Inferior parietal cortex (tissue), 1 donor: ENCODE results near the gene CDC27.
"Not testable (repeated sequence)": the region's sequence is repeated elsewhere in the genome, so short reads cannot be mapped to it uniquely, and the experiment has no call there.

Experiments used
- DNase-seq: peaks from one replicate; pipeline ENCODE4 v3.0.0-alpha.2; 2016; ENCODE audit errors: extremely low spot score

Gene CDC27

DNA sequence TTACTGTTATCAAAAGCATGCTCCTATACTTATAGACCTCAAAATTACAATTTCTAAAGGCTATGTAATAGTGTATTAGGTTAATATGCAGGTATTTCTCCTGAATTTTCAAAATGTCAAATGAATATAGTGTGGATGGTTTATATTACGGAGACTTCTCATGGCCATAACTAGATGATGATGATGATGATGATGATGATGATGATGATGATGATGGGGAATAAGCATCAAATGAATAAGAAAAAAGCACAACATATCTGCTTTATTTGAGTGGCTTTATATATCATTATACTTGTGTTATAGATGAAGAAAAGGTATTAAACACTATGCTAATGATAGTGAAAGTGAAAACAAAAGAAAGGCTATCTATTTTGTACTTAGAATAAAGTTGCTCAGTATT lies 53.9 kb downstream of the CDC27 start:
- DNase-seq: no peak

- DNase-seq: not testable (repeated sequence)
Observed at GRCh38 chr17:47134354-47134753, 54.7 kb downstream of the CDC27 start.

GRCh38 chr17:47131761-47132160 lies 57.3 kb downstream of the CDC27 start:
- no peak for DNase-seq

DNA sequence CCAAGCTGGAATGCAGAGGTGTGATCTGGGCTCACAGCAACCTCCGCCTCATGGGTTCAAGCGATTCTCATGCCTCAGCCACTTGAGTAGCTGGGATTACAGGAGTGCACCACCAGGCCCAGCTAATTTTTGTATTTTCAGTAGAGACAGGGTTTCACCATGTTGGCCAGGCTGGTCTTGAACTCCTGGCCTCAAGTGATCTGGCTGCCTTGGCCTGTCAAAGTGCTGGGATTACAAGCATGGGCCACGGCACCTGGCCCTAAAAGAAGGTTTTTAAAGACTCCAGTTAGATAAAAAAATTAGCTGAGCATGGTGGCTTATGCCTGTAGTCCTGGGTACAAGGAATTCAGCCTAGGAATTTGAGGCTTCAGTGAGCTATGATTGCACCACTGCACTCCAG lies 62.3 kb downstream of the CDC27 start:
- not testable (repeated sequence) for DNase-seq

DNA sequence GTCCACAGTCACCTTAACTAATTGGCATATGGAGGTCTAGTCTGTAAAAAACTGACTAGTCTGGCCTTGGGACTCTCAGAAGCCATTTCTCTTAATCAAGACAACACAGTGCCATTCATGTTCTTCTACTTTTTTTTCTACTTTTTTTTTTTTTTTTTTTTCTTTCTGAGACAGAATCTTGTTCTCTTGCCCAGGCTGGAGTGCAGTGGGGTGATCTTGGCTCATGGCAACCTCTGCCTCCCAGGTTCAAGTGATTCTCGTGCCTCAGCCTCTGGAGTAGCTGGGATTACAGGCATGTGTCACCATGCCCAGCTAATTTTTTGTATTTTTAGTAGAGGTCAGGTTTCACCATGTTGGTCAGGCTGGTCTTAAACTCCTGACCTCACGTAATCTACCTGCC lies 65.8 kb downstream of the CDC27 start:
- DNase-seq: not testable (repeated sequence)

DNA sequence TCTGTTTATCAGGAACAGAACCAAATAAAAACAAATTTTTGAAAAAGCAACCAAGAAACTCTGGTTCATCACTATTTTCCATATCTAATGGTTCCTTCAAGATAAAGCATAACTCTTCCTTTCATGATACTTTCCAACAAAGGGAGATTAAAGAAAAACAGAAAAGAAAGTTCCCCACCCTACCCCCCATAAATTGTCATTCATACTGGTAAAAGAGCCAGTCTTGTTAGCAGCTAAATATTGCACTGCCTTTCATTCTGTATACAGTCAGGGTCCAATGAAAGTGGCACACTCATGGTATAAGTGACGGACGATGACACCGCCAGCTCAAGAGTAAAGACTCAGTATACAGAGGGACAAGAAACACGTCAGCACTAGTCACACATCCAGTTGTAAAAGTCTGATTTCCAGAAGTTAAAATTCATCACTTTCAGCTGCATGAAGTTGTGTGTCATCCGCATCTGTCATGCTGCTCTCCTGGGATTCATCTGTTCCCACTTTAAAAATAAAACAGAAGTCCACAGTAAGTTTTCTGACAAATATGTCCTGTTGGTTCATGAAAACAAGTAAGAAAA lies 68.5 kb downstream of the CDC27 start:
- no peak for DNase-seq

GRCh38 chr17:47119746-47120520 lies 69.2 kb downstream of the CDC27 start:
- DNase-seq: no peak

DNA sequence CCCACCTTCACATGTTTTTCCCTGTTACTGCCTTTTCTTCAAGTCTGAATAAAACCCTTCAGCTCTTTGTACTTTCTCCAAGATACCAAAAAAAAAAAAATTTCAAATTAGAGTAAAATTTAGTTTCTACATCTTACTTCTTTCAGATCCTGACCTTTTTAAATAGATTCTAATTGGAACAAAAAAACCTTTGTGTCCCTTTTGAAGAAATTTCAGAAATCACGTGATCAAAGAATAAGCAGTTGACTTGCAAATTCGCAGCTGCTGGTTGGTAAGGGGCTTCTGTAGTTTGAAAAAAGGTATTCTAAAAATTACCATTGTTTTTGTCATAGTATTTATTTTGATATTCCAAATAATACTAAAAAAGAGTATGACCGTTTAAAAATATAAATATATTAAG lies 71.7 kb downstream of the CDC27 start:
- no peak for DNase-seq

DNA sequence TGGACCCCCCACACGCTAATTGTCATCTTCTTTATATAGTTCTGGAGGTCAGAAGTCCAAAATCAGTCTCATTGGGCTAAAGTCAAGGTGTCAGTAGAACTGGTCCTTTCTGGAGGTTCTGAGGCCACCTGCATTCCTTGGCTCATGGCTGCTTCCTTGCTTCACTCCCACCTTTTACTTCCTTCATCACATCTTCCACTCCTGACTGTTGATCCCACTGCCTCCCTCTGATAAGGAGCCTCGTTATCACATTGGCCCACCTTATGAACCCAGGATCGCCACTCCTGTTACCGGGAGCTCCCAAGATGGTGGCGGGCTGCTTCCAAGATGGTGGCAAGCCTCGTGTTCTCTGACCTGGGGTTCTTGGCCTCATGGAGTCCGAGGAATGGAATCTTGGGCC lies 83.0 kb downstream of the CDC27 start:
- DNase-seq: no peak

DNA sequence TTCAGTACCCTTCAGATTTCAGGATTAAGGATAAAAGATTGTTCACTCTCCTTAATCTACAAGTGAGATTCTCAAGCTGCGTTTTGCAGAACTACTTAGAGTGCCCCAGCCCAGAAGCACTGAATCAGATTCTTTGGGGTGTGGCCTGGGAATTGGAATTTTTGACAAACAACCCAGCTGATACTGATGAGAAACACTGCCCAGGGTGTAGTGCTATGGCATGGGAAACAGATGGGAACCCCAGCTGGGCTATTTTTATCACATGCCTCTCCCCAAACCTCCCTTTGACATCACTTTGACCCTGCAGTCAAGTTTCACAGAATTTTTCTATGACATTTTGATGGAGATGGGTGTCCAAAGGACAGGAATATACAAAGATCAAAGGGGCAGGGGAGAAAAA lies 83.8 kb downstream of the CDC27 start:
- DNase-seq: not testable (repeated sequence)

GRCh38 chr17:47102914-47103313 lies 86.2 kb downstream of the CDC27 start:
- DNase-seq: no peak

DNA sequence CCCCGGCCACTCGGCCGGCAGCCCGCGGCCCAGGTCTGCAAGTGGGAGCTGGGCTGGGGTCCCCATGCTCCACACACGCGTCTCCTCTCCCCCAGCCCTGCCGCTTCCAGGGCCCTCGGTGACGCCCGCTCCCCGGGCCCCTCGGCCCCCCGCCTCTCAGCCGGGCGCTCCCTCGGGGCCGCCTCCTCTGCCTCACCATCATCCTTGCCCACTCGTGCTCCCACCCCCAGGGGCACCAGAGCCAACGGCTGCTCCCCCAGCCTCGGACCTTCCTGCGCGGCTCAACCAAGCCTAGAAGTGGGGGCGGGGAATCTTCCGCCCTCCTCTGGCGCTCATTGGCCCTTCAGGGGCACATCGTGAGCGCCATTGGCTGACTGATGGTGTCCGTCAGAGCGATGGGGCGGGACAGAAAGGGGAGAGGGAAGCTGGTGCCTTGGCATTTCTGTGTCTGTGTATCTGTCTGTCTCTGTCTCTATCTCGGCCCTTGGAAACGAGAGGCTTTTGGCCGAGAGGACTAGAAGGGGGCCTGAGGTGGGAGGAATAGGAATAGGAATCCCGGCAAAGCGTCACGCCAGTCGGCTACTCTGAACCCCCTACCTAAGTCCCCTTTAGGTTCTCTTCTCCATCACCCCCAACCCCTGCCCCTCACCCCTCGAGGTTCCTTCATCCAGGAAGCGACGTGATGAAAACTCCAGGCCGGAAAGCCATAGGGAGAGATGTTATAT lies 88.9 kb downstream of the CDC27 start:
- DNase-seq: peak; percentile 93

- no peak for DNase-seq
Observed at GRCh38 chr17:47099451-47099986, 89.6 kb downstream of the CDC27 start.

DNA sequence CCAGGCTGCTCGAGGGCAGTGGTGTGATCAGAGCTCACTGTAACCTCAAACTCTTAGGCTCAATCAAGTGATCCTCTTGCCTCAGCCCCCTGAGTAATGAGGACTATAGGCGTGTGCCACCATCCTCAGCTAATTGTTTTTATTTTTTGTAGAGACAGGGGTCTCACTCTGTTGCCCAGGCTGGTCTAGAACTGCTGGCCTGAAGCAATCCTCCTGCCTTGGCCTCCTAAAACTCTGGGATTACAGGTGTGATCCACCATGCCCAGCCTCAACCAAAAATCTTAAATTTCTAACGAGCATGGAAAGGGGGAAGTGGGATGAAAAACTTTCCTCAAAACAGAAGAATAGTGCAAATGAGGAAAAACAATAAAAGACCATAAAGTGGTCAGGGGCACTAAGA lies 92.8 kb downstream of the CDC27 start:
- no peak for DNase-seq

- DNase-seq: no peak
Observed at GRCh38 chr17:47095268-47095667, 93.8 kb downstream of the CDC27 start.

DNA sequence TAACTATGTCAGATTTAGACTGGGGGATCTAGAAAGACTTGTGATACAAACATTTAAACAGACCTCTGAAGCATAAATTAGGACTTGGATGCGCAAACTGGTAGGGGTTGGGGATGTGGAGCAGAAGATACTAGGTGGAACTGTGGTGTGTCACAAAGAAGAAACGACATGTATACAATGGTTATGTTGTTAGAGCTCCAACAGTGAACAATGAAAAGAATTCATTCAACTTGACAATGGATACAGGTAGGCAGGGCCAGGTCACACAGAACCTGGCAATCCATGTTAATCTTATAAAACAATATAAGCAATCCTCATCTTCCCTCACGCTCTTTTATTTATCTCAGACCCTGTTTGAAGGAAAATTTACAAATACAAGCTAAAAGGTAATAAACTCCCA lies 102.0 kb downstream of the CDC27 start:
- DNase-seq: no peak

- no peak for DNase-seq
Observed at GRCh38 chr17:47085736-47086135, 103.4 kb downstream of the CDC27 start.

DNA sequence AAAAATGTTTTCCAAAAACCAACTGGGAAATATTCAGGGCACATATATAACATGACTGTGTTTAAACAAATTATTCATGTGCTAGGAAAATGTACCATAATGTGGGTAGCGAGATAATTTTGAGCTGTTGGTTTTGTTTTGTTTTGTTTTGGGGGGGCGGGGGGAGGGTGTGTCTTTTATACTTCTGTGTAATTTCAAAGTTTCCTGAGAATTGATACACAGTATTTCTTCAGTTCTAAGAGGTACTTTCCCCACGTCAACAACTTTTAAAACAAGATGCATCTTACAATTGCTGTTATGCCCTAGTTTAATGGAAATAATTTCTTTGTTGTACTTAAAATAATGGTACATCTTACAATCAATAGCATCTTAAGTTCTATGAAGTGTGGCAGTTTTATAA lies 110.3 kb downstream of the CDC27 start:
- no peak for DNase-seq

DNA sequence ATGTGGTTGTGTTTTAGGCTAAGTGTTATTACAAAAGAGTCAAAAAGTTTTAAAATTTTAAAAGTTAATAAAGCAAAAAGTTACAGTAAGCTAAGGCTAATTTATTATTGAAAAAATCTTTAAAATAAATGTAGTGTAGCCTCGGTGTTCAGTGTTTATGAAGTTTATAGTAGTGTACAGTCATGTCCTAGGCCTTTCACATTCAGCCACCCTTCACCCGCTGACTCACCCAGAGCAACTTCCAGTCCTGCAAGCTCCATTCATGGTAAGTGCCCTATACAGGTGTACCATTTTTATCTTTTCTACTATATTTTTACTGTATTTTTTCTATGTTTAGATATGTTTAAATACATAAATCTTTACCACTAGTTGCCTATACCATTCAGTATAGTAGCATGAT lies 111.5 kb downstream of the CDC27 start:
- no peak for DNase-seq

GRCh38 chr17:47076171-47076570 lies 112.9 kb downstream of the CDC27 start:
- DNase-seq: no peak

DNA sequence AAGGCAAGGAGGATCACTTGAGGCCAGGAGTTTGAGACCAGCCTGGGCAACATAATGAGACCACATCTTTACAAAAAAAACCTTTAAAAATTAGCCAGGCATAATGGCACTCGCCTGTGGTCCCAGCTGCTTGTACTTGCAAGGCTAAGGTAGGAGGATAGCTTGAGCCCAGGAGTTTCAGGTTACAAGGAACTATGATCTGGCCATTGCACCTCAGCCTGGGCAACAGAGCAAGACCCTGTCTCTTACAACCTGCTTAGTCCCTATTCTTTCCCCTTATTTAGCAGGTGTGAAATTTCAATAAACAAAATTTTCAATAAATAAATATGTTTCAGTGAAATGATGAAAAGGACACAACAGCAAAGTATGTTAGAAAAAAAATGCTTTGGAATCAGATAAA lies 114.7 kb downstream of the CDC27 start:
- not testable (repeated sequence) for DNase-seq

- not testable (repeated sequence) for DNase-seq
Observed at GRCh38 chr17:47073629-47074028, 115.5 kb downstream of the CDC27 start.

DNA sequence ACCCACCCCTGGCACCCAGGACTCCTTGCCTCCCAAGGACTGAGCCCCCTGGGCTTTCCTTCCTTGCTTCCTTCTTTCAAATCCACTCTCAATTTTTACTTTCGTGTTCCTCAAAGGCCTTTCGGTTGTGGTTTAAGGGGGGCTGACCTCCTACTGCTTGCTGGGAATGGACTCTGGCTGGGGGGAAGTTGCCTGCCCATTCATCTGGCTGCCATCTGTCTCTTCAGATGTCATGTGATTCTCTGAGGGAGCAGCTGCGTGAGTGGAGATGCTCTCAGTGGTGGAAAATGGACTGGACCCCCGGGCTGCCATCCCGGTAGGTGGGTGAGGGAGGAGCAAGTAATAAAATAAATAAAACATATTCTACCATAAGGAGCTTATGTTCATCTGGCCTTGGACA lies 116.2 kb downstream of the CDC27 start:
- DNase-seq: no peak
